HT1080 (cell line): Measurements from ENCODE around the gene MXI1. TPM values are rescaled to one million over a fixed set of nuclear protein-coding genes. Genes with fewer than 3 reads are reported as not detected.
"Not testable (repeated sequence)": the region's sequence is repeated elsewhere in the genome, so short reads cannot be mapped to it uniquely, and the experiment has no call there.

Experiments used
- DNase-seq: peaks from one replicate; pipeline ENCODE4 v3.0.0-alpha.2; 2015; ENCODE audit warnings: low read depth
- total RNA-seq: library from RNA; depleted of rRNA; stranded (reverse); fragments of >200 nt; shearing (Covaris generic); gene quantifications from 2 replicates; pipeline ENCODE4 v1.2.3, GENCODE V29; 2014

Gene MXI1
- total RNA-seq, 1 experiment from 2014 or later, result 18.5 TPM

- DNase-seq, result peak; percentile 64
Measured at GRCh38 chr10:110311357-110311949, 104.0 kb downstream of the MXI1 start.

- DNase-seq, result no peak
Measured at GRCh38 chr10:110312206-110312605, 104.8 kb downstream of the MXI1 start.

- DNase-seq, result no peak
Measured at GRCh38 chr10:110313674-110314073, 106.3 kb downstream of the MXI1 start.

- no peak for DNase-seq
Measured at GRCh38 chr10:110317866-110318850, 110.8 kb downstream of the MXI1 start.

- DNase-seq, result no peak
Measured at GRCh38 chr10:110321869-110322620, 114.6 kb downstream of the MXI1 start.

GRCh38 chr10:110323503-110323902, 116.1 kb downstream of the MXI1 start:
- peak; percentile 96 for DNase-seq

GRCh38 chr10:110324201-110324804, 116.9 kb downstream of the MXI1 start:
- no peak for DNase-seq

- DNase-seq, result no peak
Measured at GRCh38 chr10:110324805-110325280, 117.4 kb downstream of the MXI1 start.

- DNase-seq, result peak; percentile 97
Measured at GRCh38 chr10:110326351-110327032, 119.1 kb downstream of the MXI1 start.

GRCh38 chr10:110327262-110327914, 120.0 kb downstream of the MXI1 start:
- DNase-seq, result peak; percentile 48

GRCh38 chr10:110330675-110331074, 123.3 kb downstream of the MXI1 start:
- no peak for DNase-seq

GRCh38 chr10:110331226-110331795, 123.9 kb downstream of the MXI1 start:
- DNase-seq, result not testable (repeated sequence)

GRCh38 chr10:110334061-110334656, 126.8 kb downstream of the MXI1 start:
- DNase-seq, result no peak

- peak; percentile 38 for DNase-seq
Measured at GRCh38 chr10:110335314-110336064, 128.1 kb downstream of the MXI1 start.

- DNase-seq, result peak; percentile 98
Measured at GRCh38 chr10:110336111-110336721, 128.8 kb downstream of the MXI1 start.
